Astrocyte (in vitro differentiated cells and primary cell): ENCODE data around the gene ARHGAP26. TPM values are rescaled to one million over a fixed set of nuclear protein-coding genes. Genes with fewer than 3 reads are reported as not detected.

ENCODE experiments used
- DNase-seq: peaks from one replicate; pipeline ENCODE4 v3.0.0-alpha.2; 2010; ENCODE audit warnings: low read depth
- FAIRE-seq: peaks from 2 replicates; lab custom pipeline; 2011; peaks lifted over from hg19 to GRCh38; lab: Jason Lieb, UNC
- H2AFZ ChIP-seq: 2 replicates; pipeline ENCODE4 v1.6.0; 2012; ENCODE audit warnings: low read depth, low read length, inconsistent platforms
- H3K27ac ChIP-seq: 2 replicates; pipeline ENCODE4 v1.5.1; 2011; ENCODE audit warnings: low read depth, low read length, inconsistent platforms
- H3K27me3 ChIP-seq: 2 replicates; pipeline ENCODE4 v1.6.0; 2011; ENCODE audit warnings: low read length, inconsistent platforms; ENCODE audit not compliant: insufficient read depth
- H3K36me3 ChIP-seq: 2 replicates; pipeline ENCODE4 v1.5.1; 2011; ENCODE audit warnings: low read length, inconsistent platforms; ENCODE audit not compliant: insufficient read depth
- H3K4me1 ChIP-seq: 2 replicates; pipeline ENCODE4 v1.5.1; 2011; ENCODE audit warnings: low read length, inconsistent platforms; ENCODE audit not compliant: insufficient read depth
- H3K4me2 ChIP-seq: 2 replicates; pipeline ENCODE4 v1.6.0; 2012; ENCODE audit warnings: low read length, inconsistent platforms
- H3K4me3 ChIP-seq: 2 replicates; pipeline ENCODE4 v1.5.1; 2011; ENCODE audit warnings: low read depth, mild to moderate bottlenecking, low read length, inconsistent platforms; ENCODE audit not compliant: insufficient read depth
- H3K79me2 ChIP-seq: 2 replicates; pipeline ENCODE4 v1.6.0; 2012; ENCODE audit warnings: mild to moderate bottlenecking, low read length, inconsistent platforms; ENCODE audit not compliant: insufficient read depth
- H3K9ac ChIP-seq: 2 replicates; pipeline ENCODE4 v1.6.0; 2012; ENCODE audit warnings: mild to moderate bottlenecking, low read length, inconsistent platforms
- H3K9me3 ChIP-seq: 2 replicates; pipeline ENCODE4 v1.5.1; 2012; ENCODE audit warnings: low read depth, mild to moderate bottlenecking, low read length, inconsistent platforms; ENCODE audit not compliant: insufficient read depth
- H4K20me1 ChIP-seq: 2 replicates; pipeline ENCODE4 v1.6.0; 2012; ENCODE audit warnings: low read length, inconsistent platforms; ENCODE audit not compliant: insufficient read depth
- H3K27ac Mint-ChIP-seq: one replicate; pipeline ENCODE4 v1.8.0; 2021; ENCODE audit warnings: mild to moderate bottlenecking, mixed read lengths; ENCODE audit not compliant: unreplicated experiment
- H3K27me3 Mint-ChIP-seq: one replicate; pipeline ENCODE4 v1.8.0; 2021; ENCODE audit warnings: low read depth, mixed read lengths; ENCODE audit not compliant: unreplicated experiment
- H3K36me3 Mint-ChIP-seq: one replicate; pipeline ENCODE4 v1.8.0; 2021; ENCODE audit warnings: low read depth, mixed read lengths; ENCODE audit not compliant: unreplicated experiment
- H3K4me1 Mint-ChIP-seq: one replicate; pipeline ENCODE4 v1.8.0; 2021; ENCODE audit warnings: low read depth, mixed read lengths; ENCODE audit not compliant: unreplicated experiment
- H3K4me3 Mint-ChIP-seq: one replicate; pipeline ENCODE4 v1.8.0; 2021; ENCODE audit warnings: mild to moderate bottlenecking, moderate library complexity, mixed read lengths; ENCODE audit not compliant: unreplicated experiment
- H3K9me3 Mint-ChIP-seq: one replicate; pipeline ENCODE4 v1.8.0; 2021; ENCODE audit warnings: mild to moderate bottlenecking, mixed read lengths; ENCODE audit not compliant: unreplicated experiment
- CTCF ChIP-seq: IDR thresholded peaks from 2 replicates; pipeline ENCODE4 v1.5.1; 2011; ENCODE audit warnings: low read depth, mild to moderate bottlenecking, inconsistent platforms, low read length, moderate library complexity; ENCODE audit not compliant: insufficient read depth
- EZH2 ChIP-seq: IDR thresholded peaks from 2 replicates; pipeline ENCODE4 v1.6.1; 2012; ENCODE audit warnings: mild to moderate bottlenecking, low read length, inconsistent platforms; ENCODE audit not compliant: insufficient read depth
- total RNA-seq: library from RNA; stranded (reverse); gene quantifications from 2 replicates; pipeline ENCODE4 v1.2.1, GENCODE V29; 2021

ARHGAP26 gene
- total RNA-seq, 1 donor from 2014 or later = 5.6 TPM

GRCh38 chr5:143235423-143235822, 465.2 kb downstream of the ARHGAP26 start:
- H3K27ac ChIP-seq = no peak overlapping the region
- DNase-seq (peak; percentile 82), FAIRE-seq (no peak)
- Mint-ChIP-seq H3K27me3 (no peaks in the 10 kb centered on the region), H3K4me3 (no peak overlapping the region), H3K9me3 (peaks cover 5% of the 10 kb centered on the region), H3K36me3 (no peaks in the 10 kb centered on the region), H3K4me1 (peaks cover 14% of the 10 kb centered on the region), H3K27ac (no peak overlapping the region)
- H3K4me1 ChIP-seq = peaks cover 11% of the 10 kb centered on the region
- H2AFZ ChIP-seq = no peak overlapping the region
- no peak overlapping the region for H3K9ac ChIP-seq
- H3K36me3 ChIP-seq = no peaks in the 10 kb centered on the region
- H3K4me3 ChIP-seq = no peak overlapping the region
- H4K20me1 ChIP-seq = no peaks in the 10 kb centered on the region
- H3K79me2 ChIP-seq = no peaks in the 10 kb centered on the region
- no peak for TF ChIP-seq EZH2
- TF ChIP-seq CTCF = no peak
- H3K4me2 ChIP-seq = no peak overlapping the region
- no peaks in the 10 kb centered on the region for H3K9me3 ChIP-seq
- no peaks in the 10 kb centered on the region for H3K27me3 ChIP-seq

- peaks cover 5% of the 10 kb centered on the region for H3K9me3 Mint-ChIP-seq
- H3K36me3 Mint-ChIP-seq = no peaks in the 10 kb centered on the region
- Histone ChIP-seq H3K27ac (no peak overlapping the region), H3K9me3 (no peaks in the 10 kb centered on the region), H3K27me3 (no peaks in the 10 kb centered on the region), H3K79me2 (no peaks in the 10 kb centered on the region), H4K20me1 (no peaks in the 10 kb centered on the region), H2AFZ (no peak overlapping the region), H3K9ac (no peak overlapping the region), H3K4me1 (peaks cover 9% of the 10 kb centered on the region), H3K36me3 (no peaks in the 10 kb centered on the region), H3K4me3 (no peak overlapping the region), H3K4me2 (no peak overlapping the region)
- peaks cover 3% of the 10 kb centered on the region for H3K4me1 Mint-ChIP-seq
- TF ChIP-seq CTCF = no peak
- no peak for TF ChIP-seq EZH2
- DNase-seq = no peak
- H3K4me3 Mint-ChIP-seq = no peak overlapping the region
- no peaks in the 10 kb centered on the region for H3K27me3 Mint-ChIP-seq
- no peak for FAIRE-seq
- no peak overlapping the region for H3K27ac Mint-ChIP-seq
Measured at GRCh38 chr5:143236682-143237081, 466.5 kb downstream of the ARHGAP26 start.

GRCh38 chr5:143237664-143238063, 467.5 kb downstream of the ARHGAP26 start:
- H3K4me1 ChIP-seq = peaks cover 15% of the 10 kb centered on the region
- no peak overlapping the region for H3K4me3 Mint-ChIP-seq
- peaks cover 8% of the 10 kb centered on the region for H3K4me1 Mint-ChIP-seq
- H3K79me2 ChIP-seq = no peaks in the 10 kb centered on the region
- peak overlapping the region; percentile 1 for H3K27ac Mint-ChIP-seq
- H3K4me2 ChIP-seq = no peak overlapping the region
- no peak overlapping the region for H3K9ac ChIP-seq
- no peak overlapping the region for H3K4me3 ChIP-seq
- DNase-seq (no peak), FAIRE-seq (no peak)
- no peaks in the 10 kb centered on the region for H3K36me3 ChIP-seq
- H4K20me1 ChIP-seq = no peaks in the 10 kb centered on the region
- no peak overlapping the region for H2AFZ ChIP-seq
- H3K27ac ChIP-seq = no peak overlapping the region
- H3K36me3 Mint-ChIP-seq = no peaks in the 10 kb centered on the region
- no peaks in the 10 kb centered on the region for H3K27me3 Mint-ChIP-seq
- H3K9me3 ChIP-seq = no peaks in the 10 kb centered on the region
- peaks cover 5% of the 10 kb centered on the region for H3K9me3 Mint-ChIP-seq
- TF ChIP-seq EZH2 = no peak
- no peak for TF ChIP-seq CTCF
- H3K27me3 ChIP-seq = no peaks in the 10 kb centered on the region
